ENCODE measurements around the gene ITPR1.

Gene ITPR1

DNA sequence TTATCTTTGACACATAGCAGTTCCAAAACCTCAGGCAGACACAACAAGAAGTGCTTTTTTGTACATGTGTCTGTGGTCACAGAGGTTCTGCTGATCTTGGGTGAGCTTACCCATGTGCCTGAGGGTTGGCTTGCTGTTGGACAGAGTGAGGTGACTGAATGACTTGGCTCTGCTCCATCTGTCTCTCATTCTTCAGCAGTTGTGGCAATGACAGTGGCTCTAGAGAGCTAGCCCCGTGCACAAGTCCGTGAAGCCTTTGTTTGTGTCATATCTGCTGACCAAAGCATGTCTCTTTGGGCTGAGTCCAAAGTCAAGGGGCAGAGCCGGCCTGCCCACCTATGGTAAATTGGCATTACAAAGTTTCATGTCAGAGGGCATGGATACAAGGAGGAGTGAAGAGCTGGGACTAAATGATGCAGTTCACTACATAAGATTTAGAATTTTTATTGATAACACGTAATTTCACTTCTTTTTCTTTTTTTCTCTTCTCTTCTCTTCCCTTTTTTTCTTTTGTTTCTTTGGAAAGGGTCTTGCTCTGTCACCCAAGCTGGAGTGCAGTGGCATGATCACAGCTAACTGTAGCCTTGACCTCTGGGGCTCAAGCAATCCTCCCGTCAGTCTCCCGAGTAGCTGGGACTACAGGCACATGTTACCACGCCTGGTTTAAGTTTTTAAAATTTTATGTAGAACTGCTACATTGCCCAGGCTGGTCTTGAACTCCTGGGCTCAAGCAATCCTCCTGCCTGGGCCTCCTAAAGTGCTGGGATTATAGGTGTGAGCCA is 77.9 kb downstream of the ITPR1 start:
- no peaks in the 10 kb centered on the region for H3K9me3 Mint-ChIP-seq
- no peak overlapping the region for H3K4me3 Mint-ChIP-seq
- H3K36me3 Mint-ChIP-seq: peaks cover 14 to 36% of the 10 kb centered on the region in 2 donors
- H3K4me1 Mint-ChIP-seq: peaks cover 46 to 83% of the 10 kb centered on the region in 2 donors
- ATAC-seq (replicated peaks): peak; percentile 81 to 86
- H3K27me3 Mint-ChIP-seq: no peaks in the 10 kb centered on the region
- DNase-seq: no peak
- H3K27ac Mint-ChIP-seq: peak overlapping the region; percentile 92

DNA sequence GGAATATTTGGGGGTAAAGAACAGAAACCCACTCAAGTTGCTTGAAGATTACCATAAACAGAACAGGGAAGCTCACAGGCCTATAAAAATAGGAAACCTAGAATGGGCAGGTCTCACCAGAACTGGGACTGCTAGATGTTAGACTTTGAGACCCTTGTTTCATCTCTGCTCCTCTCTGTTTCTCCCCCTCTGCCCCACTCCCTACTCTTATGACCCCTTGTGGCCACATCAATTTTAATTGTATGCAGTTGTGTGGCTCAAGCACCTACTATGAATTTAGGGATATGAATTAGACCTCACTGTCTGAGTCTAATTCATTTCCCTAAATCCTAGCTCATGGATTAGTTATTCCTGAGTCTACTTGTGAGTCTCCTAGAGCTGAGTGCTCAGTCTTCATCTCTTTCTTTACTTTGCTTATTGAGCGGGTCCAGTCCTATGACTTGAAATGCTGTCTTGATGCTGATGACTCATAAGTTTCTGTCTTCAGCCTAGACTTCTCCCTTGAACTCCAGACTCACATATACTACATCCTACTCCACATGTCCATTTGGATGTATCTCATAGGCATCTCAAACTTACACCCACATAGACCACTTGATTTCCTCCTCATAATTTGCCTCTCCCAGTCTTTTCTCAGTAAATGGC is 78.7 kb downstream of the ITPR1 start:
- Mint-ChIP-seq H3K4me1 (peaks cover 43 to 80% of the 10 kb centered on the region in 2 donors), H3K36me3 (peaks cover 14 to 36% of the 10 kb centered on the region in 2 donors), H3K9me3 (no peaks in the 10 kb centered on the region), H3K27me3 (no peaks in the 10 kb centered on the region), H3K4me3 (no peak overlapping the region), H3K27ac (peak overlapping the region; percentile 92)
- DNase-seq (no peak), ATAC-seq (replicated peaks) (peak; percentile 62 to 77)

DNA sequence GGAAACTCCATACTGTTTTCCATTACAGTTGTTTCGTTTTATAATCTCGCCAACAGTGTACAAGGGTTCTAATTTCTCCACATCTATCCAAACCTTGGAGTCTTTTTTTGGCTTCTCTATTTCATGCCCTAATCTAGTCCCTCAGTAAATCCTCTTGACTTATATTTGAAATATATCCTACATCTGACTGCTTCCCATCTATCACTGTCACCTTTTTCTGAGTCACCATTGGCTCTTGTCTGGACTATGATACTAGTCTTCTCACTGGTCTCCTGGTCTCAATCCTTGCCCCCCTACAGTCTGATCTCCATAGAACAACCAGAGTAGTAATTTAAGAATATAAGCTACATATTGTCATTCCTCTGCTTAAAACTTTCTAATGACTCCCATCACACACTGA is 80.0 kb downstream of the ITPR1 start:
- Mint-ChIP-seq H3K4me1 (peaks cover 41 to 72% of the 10 kb centered on the region in 2 donors), H3K27ac (peak overlapping the region; percentile 27), H3K9me3 (no peaks in the 10 kb centered on the region), H3K27me3 (no peaks in the 10 kb centered on the region), H3K36me3 (peaks cover 9 to 23% of the 10 kb centered on the region in 2 donors), H3K4me3 (no peak overlapping the region)
- no peak for ATAC-seq (replicated peaks)
- no peak for DNase-seq

GRCh38 chr3:4574426-4574965 is 81.3 kb downstream of the ITPR1 start:
- ATAC-seq (replicated peaks) (no peak), DNase-seq (no peak)
- Mint-ChIP-seq H3K36me3 (peaks cover 9 to 19% of the 10 kb centered on the region in 2 donors), H3K4me1 (peaks cover 40 to 70% of the 10 kb centered on the region in 2 donors), H3K9me3 (no peaks in the 10 kb centered on the region), H3K27ac (no peak overlapping the region), H3K4me3 (no peak overlapping the region), H3K27me3 (no peaks in the 10 kb centered on the region)

DNA sequence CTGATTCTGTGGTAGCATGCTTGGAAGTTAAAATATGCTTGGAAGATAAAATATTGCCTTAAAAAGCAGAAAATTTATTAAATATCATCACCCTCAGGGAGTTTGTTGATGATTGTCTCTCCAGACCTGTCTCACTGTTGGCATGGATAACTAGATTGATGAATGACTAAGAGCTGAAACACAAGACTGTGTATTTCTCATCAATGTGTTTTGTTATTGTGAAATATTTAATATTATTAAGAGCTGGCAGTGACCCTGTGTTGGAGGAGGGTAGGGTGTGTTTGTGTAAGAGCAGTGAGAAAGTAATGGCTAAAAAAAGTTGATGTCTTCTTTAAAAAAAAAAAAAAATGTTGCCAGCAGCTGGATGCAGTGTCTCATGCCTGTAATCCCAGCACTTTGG is 82.2 kb downstream of the ITPR1 start:
- H3K9me3 Mint-ChIP-seq: no peaks in the 10 kb centered on the region
- H3K27me3 Mint-ChIP-seq: no peaks in the 10 kb centered on the region
- ATAC-seq (replicated peaks): no peak
- H3K27ac Mint-ChIP-seq: peak overlapping the region; percentile 32
- H3K36me3 Mint-ChIP-seq: peaks cover 9 to 19% of the 10 kb centered on the region in 2 donors
- peaks cover 42 to 75% of the 10 kb centered on the region in 2 donors for H3K4me1 Mint-ChIP-seq
- no peak overlapping the region for H3K4me3 Mint-ChIP-seq
- DNase-seq: no peak

- H3K4me3 Mint-ChIP-seq: no peak overlapping the region
- no peaks in the 10 kb centered on the region for H3K9me3 Mint-ChIP-seq
- no peak for ATAC-seq (replicated peaks)
- H3K4me1 Mint-ChIP-seq: peaks cover 48 to 75% of the 10 kb centered on the region in 2 donors
- no peak for DNase-seq
- no peaks in the 10 kb centered on the region for H3K27me3 Mint-ChIP-seq
- H3K27ac Mint-ChIP-seq: peak overlapping the region; percentile 20
- H3K36me3 Mint-ChIP-seq: peaks cover 9 to 14% of the 10 kb centered on the region in 2 donors
Observed at GRCh38 chr3:4577721-4578120, 84.6 kb downstream of the ITPR1 start.

GRCh38 chr3:4580346-4581123 is 87.4 kb downstream of the ITPR1 start:
- Mint-ChIP-seq H3K27me3 (no peaks in the 10 kb centered on the region), H3K36me3 (peaks cover 10 to 11% of the 10 kb centered on the region in 2 donors), H3K9me3 (no peaks in the 10 kb centered on the region), H3K4me1 (peaks cover 53 to 80% of the 10 kb centered on the region in 2 donors), H3K27ac (peak overlapping the region; percentile 89), H3K4me3 (no peak overlapping the region)
- no peak for ATAC-seq (replicated peaks)
- no peak for DNase-seq

DNA sequence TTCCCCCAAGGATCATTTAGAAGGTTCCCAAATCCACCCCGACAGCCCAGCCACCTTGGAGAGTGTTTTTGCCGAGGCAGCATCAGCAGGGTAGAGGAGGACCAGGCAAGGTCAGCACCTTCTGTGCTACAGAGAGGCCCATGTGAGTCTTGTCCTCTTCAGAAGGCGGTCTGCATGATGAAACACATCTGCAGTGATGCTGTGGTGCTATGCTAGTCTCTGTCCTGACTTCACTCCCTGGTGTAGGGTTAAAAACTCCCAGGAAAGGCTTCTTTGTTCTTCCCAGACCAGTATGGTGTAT is 87.9 kb downstream of the ITPR1 start:
- Mint-ChIP-seq H3K36me3 (peaks cover 9 to 13% of the 10 kb centered on the region in 2 donors), H3K4me1 (peaks cover 56 to 82% of the 10 kb centered on the region in 2 donors), H3K9me3 (no peaks in the 10 kb centered on the region), H3K27me3 (no peaks in the 10 kb centered on the region), H3K4me3 (no peak overlapping the region), H3K27ac (peak overlapping the region; percentile 89)
- DNase-seq: no peak
- ATAC-seq (replicated peaks): peak; percentile 27 to 37

GRCh38 chr3:4581498-4581897 is 88.3 kb downstream of the ITPR1 start:
- peaks cover 54 to 81% of the 10 kb centered on the region in 2 donors for H3K4me1 Mint-ChIP-seq
- no peaks in the 10 kb centered on the region for H3K9me3 Mint-ChIP-seq
- H3K27me3 Mint-ChIP-seq: no peaks in the 10 kb centered on the region
- ATAC-seq (replicated peaks) (peak; percentile 61 to 65), DNase-seq (no peak)
- H3K27ac Mint-ChIP-seq: peak overlapping the region; percentile 89
- H3K36me3 Mint-ChIP-seq: peaks cover 6 to 10% of the 10 kb centered on the region in 2 donors
- peak overlapping the region in 1 of 2 donors; percentile 6 for H3K4me3 Mint-ChIP-seq

DNA sequence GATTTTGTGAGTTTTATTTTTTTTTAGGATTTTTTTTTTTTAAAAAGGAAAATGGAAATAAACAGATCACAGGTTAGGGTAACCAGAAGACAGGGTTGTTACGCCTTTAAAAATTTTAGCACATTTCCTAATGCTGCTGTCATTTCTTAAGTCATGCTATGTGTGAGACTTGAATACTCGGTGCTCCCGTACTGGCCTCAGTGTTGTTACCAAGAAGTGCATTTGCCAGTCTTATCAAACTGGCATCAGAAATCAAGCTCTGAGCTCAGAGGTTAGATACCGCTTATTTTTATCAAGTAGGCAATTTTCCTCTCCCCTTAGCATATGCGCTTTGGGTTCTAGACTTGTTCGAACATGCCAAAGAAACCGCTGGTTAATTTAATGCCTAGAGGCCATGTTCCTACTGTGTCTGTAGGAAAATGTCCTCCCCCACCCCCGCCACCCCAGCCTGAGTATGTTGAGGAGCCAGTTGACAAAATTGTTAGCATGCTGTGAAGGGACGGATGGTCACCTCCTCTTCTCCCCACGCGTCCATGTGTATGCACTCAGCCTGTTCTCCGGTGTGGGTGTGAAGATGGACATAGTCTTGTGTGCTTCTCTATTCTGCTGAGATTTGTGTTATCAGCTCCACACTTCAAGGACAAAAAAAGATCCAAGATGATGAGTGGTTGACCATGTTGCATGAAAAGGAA is 88.9 kb downstream of the ITPR1 start:
- no peaks in the 10 kb centered on the region for H3K27me3 Mint-ChIP-seq
- H3K9me3 Mint-ChIP-seq: no peaks in the 10 kb centered on the region
- peak overlapping the region; percentile 59 for H3K27ac Mint-ChIP-seq
- H3K36me3 Mint-ChIP-seq: peaks cover 6 to 13% of the 10 kb centered on the region in 2 donors
- H3K4me1 Mint-ChIP-seq: peaks cover 57 to 87% of the 10 kb centered on the region in 2 donors
- peak overlapping the region; percentile 21 to 30 for H3K4me3 Mint-ChIP-seq
- DNase-seq: no peak
- no peak for ATAC-seq (replicated peaks)

DNA sequence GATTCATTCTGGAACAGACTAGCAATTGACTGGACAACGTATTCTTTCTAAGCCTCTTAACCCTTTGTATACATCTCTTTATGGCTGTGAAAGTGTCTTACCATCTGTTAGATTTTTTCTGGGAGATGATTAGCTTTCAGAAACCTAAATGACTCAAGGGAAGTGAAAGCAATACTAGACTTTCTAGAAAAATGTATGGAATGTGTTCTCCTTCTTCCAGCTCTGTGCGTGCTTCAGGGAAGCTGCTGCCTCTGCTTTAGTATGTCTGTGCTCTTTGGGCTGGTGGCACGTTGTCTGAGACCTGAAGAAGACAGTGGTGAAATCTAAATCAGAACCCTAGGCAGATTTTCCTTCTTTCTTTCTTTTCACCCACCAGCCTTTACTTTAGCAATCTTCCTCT is 89.5 kb downstream of the ITPR1 start:
- Mint-ChIP-seq H3K4me3 (peak overlapping the region; percentile 21 to 30), H3K4me1 (peaks cover 62 to 91% of the 10 kb centered on the region in 2 donors), H3K36me3 (peaks cover 6 to 17% of the 10 kb centered on the region in 2 donors), H3K9me3 (no peaks in the 10 kb centered on the region), H3K27me3 (no peaks in the 10 kb centered on the region), H3K27ac (peak overlapping the region; percentile 51)
- ATAC-seq (replicated peaks) (no peak), DNase-seq (no peak)

GRCh38 chr3:4583416-4583815 is 90.3 kb downstream of the ITPR1 start:
- H3K36me3 Mint-ChIP-seq: peaks cover 7 to 19% of the 10 kb centered on the region in 2 donors
- no peak for DNase-seq
- no peaks in the 10 kb centered on the region for H3K27me3 Mint-ChIP-seq
- peak overlapping the region; percentile 47 for H3K27ac Mint-ChIP-seq
- ATAC-seq (replicated peaks): no peak
- H3K9me3 Mint-ChIP-seq: no peaks in the 10 kb centered on the region
- no peak overlapping the region for H3K4me3 Mint-ChIP-seq
- peaks cover 60 to 91% of the 10 kb centered on the region in 2 donors for H3K4me1 Mint-ChIP-seq

- H3K27ac Mint-ChIP-seq: peak overlapping the region; percentile 93
- H3K9me3 Mint-ChIP-seq: no peaks in the 10 kb centered on the region
- no peaks in the 10 kb centered on the region for H3K27me3 Mint-ChIP-seq
- H3K4me1 Mint-ChIP-seq: peaks cover 66 to 95% of the 10 kb centered on the region in 2 donors
- DNase-seq (no peak), ATAC-seq (replicated peaks) (peak; percentile 55 to 62)
- H3K36me3 Mint-ChIP-seq: peaks cover 14 to 21% of the 10 kb centered on the region in 2 donors
- peak overlapping the region; percentile 81 to 87 for H3K4me3 Mint-ChIP-seq
Observed at GRCh38 chr3:4584456-4585249, 91.5 kb downstream of the ITPR1 start.
